Glutamatergic neuron (in vitro differentiated cells): ENCODE measurements around the gene KIRREL3. TPM values are rescaled to one million over a fixed set of nuclear protein-coding genes. Genes with fewer than 3 reads are reported as not detected.

Experiments
- DNase-seq: peaks from one replicate; pipeline ENCODE4 v3.0.0; 2022
- H3K27ac Mint-ChIP-seq: one replicate; pipeline ENCODE4 v1.8.0; 2020; ENCODE audit warnings: mild to moderate bottlenecking, mixed read lengths, inconsistent platforms; ENCODE audit not compliant: unreplicated experiment
- H3K27me3 Mint-ChIP-seq: one replicate; pipeline ENCODE4 v1.8.0; 2020; ENCODE audit warnings: mild to moderate bottlenecking, moderate library complexity, mixed read lengths, inconsistent platforms; ENCODE audit not compliant: unreplicated experiment
- H3K36me3 Mint-ChIP-seq: one replicate; pipeline ENCODE4 v1.8.0; 2020; ENCODE audit warnings: mild to moderate bottlenecking, mixed read lengths, inconsistent platforms; ENCODE audit not compliant: unreplicated experiment
- H3K4me1 Mint-ChIP-seq: one replicate; pipeline ENCODE4 v1.8.0; 2020; ENCODE audit warnings: mild to moderate bottlenecking, low read depth, mixed read lengths, inconsistent platforms; ENCODE audit not compliant: unreplicated experiment
- H3K4me3 Mint-ChIP-seq: one replicate; pipeline ENCODE4 v1.8.0; 2020; ENCODE audit warnings: mild to moderate bottlenecking, mixed read lengths, inconsistent platforms; ENCODE audit not compliant: unreplicated experiment
- H3K9me3 Mint-ChIP-seq: one replicate; pipeline ENCODE4 v1.8.0; 2020; ENCODE audit warnings: mild to moderate bottlenecking, moderate library complexity, mixed read lengths, inconsistent platforms; ENCODE audit not compliant: unreplicated experiment
- CTCF ChIP-seq: fragments of 200-600 bp; sonication (generic); IDR thresholded peaks from one replicate; pipeline ENCODE4 v1.5.0; 2021; ENCODE audit not compliant: partially characterized antibody, unreplicated experiment
- total RNA-seq: library from RNA; stranded (reverse); fragmentation: NEBNext Ultra II Directional; extraction: Animal tissue kit (Norgen Biotek cat#: 25700); gene quantifications from one replicate; pipeline ENCODE4 v1.2.1, GENCODE V29; 2021; ENCODE audit not compliant: unreplicated experiment

Gene KIRREL3
- total RNA-seq, 1 donor from 2014 or later, result 25.3 TPM

- no peaks in the 10 kb centered on the region for H3K4me1 Mint-ChIP-seq
- H3K4me3 Mint-ChIP-seq, result no peak overlapping the region
- peaks cover 1% of the 10 kb centered on the region for H3K9me3 Mint-ChIP-seq
- TF ChIP-seq CTCF, result no peak
- DNase-seq, result no peak
- no peak overlapping the region for H3K27ac Mint-ChIP-seq
- H3K27me3 Mint-ChIP-seq, result no peaks in the 10 kb centered on the region
- H3K36me3 Mint-ChIP-seq, result peaks cover 20% of the 10 kb centered on the region
These were observed 158.6 kb downstream of the KIRREL3 start for GRCh38 chr11:126841999-126842398.

- Mint-ChIP-seq H3K9me3 (peaks cover 1% of the 10 kb centered on the region), H3K4me3 (no peak overlapping the region), H3K27me3 (no peaks in the 10 kb centered on the region), H3K27ac (no peak overlapping the region), H3K36me3 (peaks cover 20% of the 10 kb centered on the region), H3K4me1 (no peaks in the 10 kb centered on the region)
- DNase-seq, result no peak
- no peak for TF ChIP-seq CTCF
These were observed 159.6 kb downstream of the KIRREL3 start for GRCh38 chr11:126840975-126841374.

GRCh38 chr11:126840201-126840886 lies 160.2 kb downstream of the KIRREL3 start:
- Mint-ChIP-seq H3K4me1 (no peaks in the 10 kb centered on the region), H3K27ac (no peak overlapping the region), H3K27me3 (no peaks in the 10 kb centered on the region), H3K9me3 (peaks cover 1% of the 10 kb centered on the region), H3K4me3 (no peak overlapping the region), H3K36me3 (peaks cover 16% of the 10 kb centered on the region)
- no peak for TF ChIP-seq CTCF
- no peak for DNase-seq

DNA sequence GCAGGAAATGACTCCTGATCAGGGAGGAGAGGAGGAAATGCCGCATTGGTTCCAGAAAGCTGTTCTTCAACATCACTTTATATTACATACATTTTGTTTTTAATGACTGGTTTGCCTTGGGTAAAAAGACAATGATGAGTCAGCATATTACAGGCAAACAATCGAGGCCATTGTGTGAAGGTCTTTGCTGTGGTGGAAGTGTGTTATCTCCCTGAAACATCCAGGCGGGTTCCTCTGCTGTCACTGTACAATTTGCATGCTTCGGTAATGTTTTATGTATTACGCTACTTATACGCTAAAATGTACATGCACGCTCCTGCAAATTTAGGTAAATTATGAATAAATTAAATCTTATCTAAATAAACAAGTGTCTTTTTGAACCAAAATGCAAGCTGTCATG lies 161.1 kb downstream of the KIRREL3 start:
- H3K27me3 Mint-ChIP-seq, result no peaks in the 10 kb centered on the region
- DNase-seq, result no peak
- H3K36me3 Mint-ChIP-seq, result peaks cover 11% of the 10 kb centered on the region
- H3K9me3 Mint-ChIP-seq, result peaks cover 3% of the 10 kb centered on the region
- no peak for TF ChIP-seq CTCF
- no peaks in the 10 kb centered on the region for H3K4me1 Mint-ChIP-seq
- H3K4me3 Mint-ChIP-seq, result no peak overlapping the region
- no peak overlapping the region for H3K27ac Mint-ChIP-seq

DNA sequence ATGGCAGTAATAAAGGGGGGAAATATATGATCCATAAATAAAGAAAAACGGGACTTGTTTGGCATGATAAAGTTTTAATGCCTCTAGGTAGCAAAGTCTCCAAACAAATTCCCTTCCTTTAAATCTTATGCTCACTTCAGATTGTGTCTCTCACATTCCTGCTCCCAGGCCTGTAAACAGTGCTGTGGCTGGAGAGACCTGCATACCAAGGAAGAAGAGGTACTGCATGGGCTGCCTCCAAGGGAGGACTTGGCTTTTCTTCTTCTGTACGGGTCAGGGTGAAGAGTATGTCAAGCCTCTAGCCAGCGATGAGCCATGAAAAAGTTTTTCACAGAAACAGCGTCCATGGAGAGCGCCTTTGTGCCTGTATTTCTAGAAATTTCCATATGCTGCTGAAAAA lies 161.8 kb downstream of the KIRREL3 start:
- no peaks in the 10 kb centered on the region for H3K27me3 Mint-ChIP-seq
- H3K9me3 Mint-ChIP-seq, result peaks cover 3% of the 10 kb centered on the region
- peaks cover 11% of the 10 kb centered on the region for H3K36me3 Mint-ChIP-seq
- TF ChIP-seq CTCF, result no peak
- no peaks in the 10 kb centered on the region for H3K4me1 Mint-ChIP-seq
- no peak overlapping the region for H3K4me3 Mint-ChIP-seq
- no peak for DNase-seq
- no peak overlapping the region for H3K27ac Mint-ChIP-seq
